Large intestine (tissue), 3 donors: ENCODE data around the gene TGFBI. TPM values are rescaled to one million over a fixed set of nuclear protein-coding genes. Genes with fewer than 3 reads are reported as not detected.
"Not testable (repeated sequence)": the region's sequence is repeated elsewhere in the genome, so short reads cannot be mapped to it uniquely, and the experiment has no call there.

Experiments
- DNase-seq, 2 donors: peaks; one replicate each; pipeline versions ENCODE4 v3.0.0 to v3.0.0-alpha.2; 2013
- H3K27ac ChIP-seq: one replicate; pipeline ENCODE4 v1.5.1; 2013; ENCODE audit warnings: low read length
- H3K27me3 ChIP-seq: 2 replicates; pipeline ENCODE4 v1.6.1; 2013; ENCODE audit warnings: low read length; ENCODE audit not compliant: control insufficient read depth, insufficient read depth
- H3K36me3 ChIP-seq: 2 replicates; pipeline ENCODE4 v1.6.1; 2013; ENCODE audit warnings: low read length; ENCODE audit not compliant: control insufficient read depth, insufficient read depth
- H3K4me1 ChIP-seq: one replicate; pipeline ENCODE4 v1.6.1; 2013; ENCODE audit warnings: low read length; ENCODE audit not compliant: control insufficient read depth, insufficient read depth
- H3K4me3 ChIP-seq: one replicate; pipeline ENCODE4 v1.5.1; 2013; ENCODE audit warnings: low read length
- H3K9me3 ChIP-seq: one replicate; pipeline ENCODE4 v1.6.1; 2013; ENCODE audit warnings: mild to moderate bottlenecking, low read depth, low read length, moderate library complexity; ENCODE audit not compliant: control insufficient read depth
- WGBS: methylation state at CpG from one replicate; pipeline ENCODE4 v1.1.5; 2013; ENCODE audit warnings: low lambda C conversion rate; ENCODE audit not compliant: insufficient coverage; 5-methylcytosine and 5-hydroxymethylcytosine counted together
- polyA plus RNA-seq: library from polyadenylated mRNA; unstranded; fragments of 120-200 nt; gene quantifications from one replicate; pipeline ENCODE4 v1.2.1, GENCODE V29; 2013

The TGFBI gene
- polyA plus RNA-seq, 1 donor: 99.6 TPM

GRCh38 chr5:136042665-136043121, 13.9 kb downstream of the TGFBI start:
- Histone ChIP-seq H3K4me3 (no peak overlapping the region), H3K9me3 (peaks cover 9% of the 10 kb centered on the region), H3K4me1 (peaks cover 12% of the 10 kb centered on the region), H3K36me3 (peaks cover 3% of the 10 kb centered on the region), H3K27ac (peak overlapping the region; percentile 49), H3K27me3 (no peaks in the 10 kb centered on the region)
- DNase-seq: peak; percentile 63 to 89
- no CpG with 5 or more reads among the region's 6 CpGs for WGBS

DNA sequence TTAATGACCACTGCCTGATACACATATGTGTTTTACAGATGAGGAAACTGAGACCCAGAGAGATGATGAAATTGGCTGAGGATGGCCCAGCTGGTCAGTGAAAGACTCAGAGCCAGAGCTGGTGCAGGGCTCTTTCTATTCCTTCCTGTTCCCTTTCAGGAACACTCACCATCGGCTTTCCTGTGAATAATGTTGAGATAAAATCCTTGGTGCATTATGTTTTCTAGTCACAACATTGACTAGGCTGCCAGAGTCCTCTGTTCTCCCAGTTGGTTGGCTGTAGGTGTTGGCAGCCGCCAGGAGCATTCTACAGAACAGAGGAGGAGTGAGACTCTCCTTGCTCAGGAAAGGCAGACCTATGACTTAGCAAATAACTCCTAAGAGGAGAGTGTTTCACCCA, 14.8 kb downstream of the TGFBI start:
- no CpG with 5 or more reads among the region's 2 CpGs for WGBS
- Histone ChIP-seq H3K4me3 (no peak overlapping the region), H3K27me3 (no peaks in the 10 kb centered on the region), H3K9me3 (peaks cover 7% of the 10 kb centered on the region), H3K27ac (no peak overlapping the region), H3K4me1 (peaks cover 12% of the 10 kb centered on the region), H3K36me3 (peaks cover 10% of the 10 kb centered on the region)
- no peak for DNase-seq

DNA sequence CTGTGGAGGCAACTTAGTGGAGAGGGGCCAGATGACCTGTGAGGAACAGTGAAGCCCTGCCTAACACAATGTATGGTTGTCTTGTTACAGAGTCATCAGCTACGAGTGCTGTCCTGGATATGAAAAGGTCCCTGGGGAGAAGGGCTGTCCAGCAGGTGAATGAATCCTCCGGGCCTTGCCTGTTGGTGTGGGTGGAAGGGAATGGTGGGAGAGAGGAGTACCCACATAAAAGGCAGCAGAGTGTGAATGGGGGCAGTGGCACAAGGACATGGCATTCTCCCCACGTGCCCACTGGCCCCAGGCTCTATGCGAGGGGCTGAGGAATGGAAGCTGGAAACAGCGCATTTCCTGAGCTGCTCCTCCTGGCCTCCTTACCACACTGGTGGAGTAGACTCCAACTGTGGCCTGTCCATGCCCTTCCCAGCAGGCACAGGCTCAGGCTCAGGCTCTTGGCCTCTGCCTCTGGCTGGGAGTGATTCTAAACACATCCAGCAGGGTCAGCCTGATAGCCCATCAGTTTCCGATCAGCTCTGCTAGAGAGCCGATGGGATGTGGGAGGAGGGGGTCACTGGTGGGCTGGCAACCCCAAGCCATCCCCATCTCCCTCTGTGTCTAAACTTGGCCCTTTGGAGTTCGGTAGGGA, 15.3 kb downstream of the TGFBI start:
- Histone ChIP-seq H3K4me1 (peaks cover 12% of the 10 kb centered on the region), H3K27me3 (no peaks in the 10 kb centered on the region), H3K9me3 (peaks cover 5% of the 10 kb centered on the region), H3K36me3 (peaks cover 11% of the 10 kb centered on the region), H3K4me3 (no peak overlapping the region), H3K27ac (no peak overlapping the region)
- no peak for DNase-seq
- no CpG with 5 or more reads among the region's 8 CpGs for WGBS

- H3K27ac ChIP-seq, DNase-seq, H3K27me3 ChIP-seq, H3K4me3 ChIP-seq, H3K9me3 ChIP-seq: not testable (repeated sequence)
- H3K4me1 ChIP-seq: peaks cover 12% of the 10 kb centered on the region
- H3K36me3 ChIP-seq: peaks cover 11% of the 10 kb centered on the region
- 100% methylated on average over 1 of the region's 8 CpGs for WGBS
Measured at GRCh38 chr5:136045026-136045425, 16.2 kb downstream of the TGFBI start.

- Histone ChIP-seq H3K4me1 (peaks cover 12% of the 10 kb centered on the region), H3K4me3 (no peak overlapping the region), H3K27me3 (no peaks in the 10 kb centered on the region), H3K36me3 (peaks cover 11% of the 10 kb centered on the region), H3K9me3 (peaks cover 7% of the 10 kb centered on the region), H3K27ac (no peak overlapping the region)
- 90% methylated on average over 2 of the region's 12 CpGs for WGBS
- DNase-seq: no peak
Measured at GRCh38 chr5:136046246-136046645, 17.5 kb downstream of the TGFBI start.

GRCh38 chr5:136047858-136048257, 19.1 kb downstream of the TGFBI start:
- DNase-seq: no peak
- peaks cover 7% of the 10 kb centered on the region for H3K9me3 ChIP-seq
- H3K4me1 ChIP-seq: peaks cover 4% of the 10 kb centered on the region
- no peaks in the 10 kb centered on the region for H3K27me3 ChIP-seq
- no peak overlapping the region for H3K4me3 ChIP-seq
- H3K36me3 ChIP-seq: peaks cover 11% of the 10 kb centered on the region
- H3K27ac ChIP-seq: no peak overlapping the region
- no CpG with 5 or more reads among the region's 8 CpGs for WGBS

DNA sequence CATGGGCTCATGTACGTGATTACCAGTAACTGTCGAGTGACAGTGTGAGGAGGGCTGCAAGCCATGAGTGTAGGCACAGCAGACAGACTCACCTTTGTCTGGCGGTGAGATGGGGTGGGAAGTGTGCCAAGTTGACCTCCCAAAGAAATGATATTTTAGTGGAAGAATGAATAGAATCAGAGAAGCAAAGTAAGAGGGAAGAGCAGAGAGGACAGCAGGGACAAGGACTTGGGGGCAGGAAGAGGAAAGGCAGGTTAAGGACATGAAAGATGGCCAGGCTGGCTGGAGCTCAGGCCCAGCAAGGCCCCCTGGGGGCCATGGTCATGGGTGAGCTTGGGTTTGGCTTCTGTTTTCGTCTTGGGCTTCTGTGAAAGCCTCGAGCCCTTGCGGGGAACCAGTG, 20.2 kb downstream of the TGFBI start:
- H3K4me3 ChIP-seq: no peak overlapping the region
- no peaks in the 10 kb centered on the region for H3K27me3 ChIP-seq
- 100% methylated on average over 1 of the region's 6 CpGs for WGBS
- DNase-seq: no peak
- peaks cover 8% of the 10 kb centered on the region for H3K36me3 ChIP-seq
- no peak overlapping the region for H3K27ac ChIP-seq
- peaks cover 12% of the 10 kb centered on the region for H3K4me1 ChIP-seq
- H3K9me3 ChIP-seq: peaks cover 7% of the 10 kb centered on the region

- no CpG with 5 or more reads among the region's 12 CpGs for WGBS
- Histone ChIP-seq H3K27ac (no peak overlapping the region), H3K4me1 (peaks cover 22% of the 10 kb centered on the region), H3K9me3 (peaks cover 10% of the 10 kb centered on the region), H3K27me3 (no peaks in the 10 kb centered on the region), H3K36me3 (peaks cover 10% of the 10 kb centered on the region), H3K4me3 (no peak overlapping the region)
- no peak for DNase-seq
Measured at GRCh38 chr5:136051486-136052220, 22.9 kb downstream of the TGFBI start.

DNA sequence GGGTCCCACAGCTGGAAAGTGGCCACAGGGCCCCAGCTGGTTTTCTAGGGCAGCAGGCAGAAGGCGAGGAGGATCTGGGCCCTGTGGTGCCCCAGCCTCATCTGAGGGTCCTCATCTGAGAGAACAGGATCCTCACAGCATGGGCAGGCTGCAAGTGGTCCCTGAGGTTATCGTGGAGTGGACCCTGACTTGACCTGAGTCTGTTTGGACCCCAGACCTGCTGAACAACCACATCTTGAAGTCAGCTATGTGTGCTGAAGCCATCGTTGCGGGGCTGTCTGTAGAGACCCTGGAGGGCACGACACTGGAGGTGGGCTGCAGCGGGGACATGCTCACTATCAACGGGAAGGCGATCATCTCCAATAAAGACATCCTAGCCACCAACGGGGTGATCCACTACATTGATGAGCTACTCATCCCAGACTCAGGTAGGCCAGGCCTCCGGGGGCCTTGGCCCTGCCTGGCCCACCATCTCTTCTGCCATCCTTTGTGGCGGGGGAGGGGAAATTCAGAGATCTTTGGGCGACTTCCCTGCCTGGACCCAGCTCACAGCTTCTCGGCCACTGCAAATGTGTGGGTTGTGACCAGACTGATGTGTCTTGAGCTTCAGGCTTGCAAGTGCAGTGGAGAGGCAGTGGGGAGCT, 24.0 kb downstream of the TGFBI start:
- H3K4me1 ChIP-seq: peaks cover 29% of the 10 kb centered on the region
- WGBS: no CpG with 5 or more reads among the region's 13 CpGs
- no peak overlapping the region for H3K4me3 ChIP-seq
- H3K9me3 ChIP-seq: peaks cover 6% of the 10 kb centered on the region
- DNase-seq: no peak
- no peaks in the 10 kb centered on the region for H3K27me3 ChIP-seq
- H3K27ac ChIP-seq: peak overlapping the region; percentile 22
- peaks cover 9% of the 10 kb centered on the region for H3K36me3 ChIP-seq

- peak; percentile 75 to 87 for DNase-seq
- H3K36me3 ChIP-seq: peaks cover 3% of the 10 kb centered on the region
- WGBS: no CpG with 5 or more reads among the region's 6 CpGs
- peaks cover 6% of the 10 kb centered on the region for H3K9me3 ChIP-seq
- H3K4me1 ChIP-seq: peaks cover 36% of the 10 kb centered on the region
- no peak overlapping the region for H3K4me3 ChIP-seq
- no peaks in the 10 kb centered on the region for H3K27me3 ChIP-seq
- peak overlapping the region; percentile 22 for H3K27ac ChIP-seq
Measured at GRCh38 chr5:136053336-136054141, 24.8 kb downstream of the TGFBI start.
